Esophagus muscularis mucosa (tissue), 4 donors: ENCODE data around the gene GGCX. TPM values are rescaled to one million over a fixed set of nuclear protein-coding genes. Genes with fewer than 3 reads are reported as not detected.

ENCODE experiments used
- DNase-seq: peaks from one replicate; pipeline ENCODE4 v3.0.0-alpha.2; 2017; ENCODE audit errors: extremely low spot score
- H3K27ac ChIP-seq, 4 donors: fragments of 200-600 bp; sonication (generic); replicated peaks in 1 of 4; 1 replicate in 3 of 4; 2 replicates in 1 of 4; pipeline ENCODE4 v1.5.1; 2016 to 2019; ENCODE audit warnings: mild to moderate bottlenecking in 1 of 4
- H3K27me3 ChIP-seq, 4 donors: fragments of 200-600 bp; sonication (generic); one replicate each; pipeline versions ENCODE4 v1.5.1 to v1.6.0; 2016 to 2019
- H3K36me3 ChIP-seq, 4 donors: fragments of 200-600 bp; sonication (generic); one replicate each; pipeline ENCODE4 v1.5.1; 2016 to 2019
- H3K4me1 ChIP-seq, 4 donors: fragments of 200-600 bp; sonication (generic); one replicate each; pipeline ENCODE4 v1.5.1; 2016 to 2019
- H3K4me3 ChIP-seq, 4 donors: fragments of 200-600 bp; sonication (generic); 1 replicate in 2 of 4; 2 replicates in 2 of 4; pipeline ENCODE4 v1.5.1; 2016 to 2019; ENCODE audit warnings: mild to moderate bottlenecking in 4 of 4, moderate library complexity in 1 of 4
- H3K9me3 ChIP-seq, 4 donors: fragments of 200-600 bp; sonication (generic); 1 replicate in 3 of 4; 2 replicates in 1 of 4; pipeline ENCODE4 v1.5.1; 2016 to 2019
- CTCF ChIP-seq, 3 experiments: fragments of 200-600 bp in 2 of 3; fragments of 450-650 bp in 1 of 3; sonication (generic) in 2 of 3; IDR thresholded peaks; one replicate each; pipeline ENCODE4 v1.5.1; 2017 to 2019; ENCODE audit warnings: antibody characterized with exemption in 3 of 3, mild to moderate bottlenecking in 2 of 3, moderate library complexity in 1 of 3
- EP300 ChIP-seq: sonication (generic); formaldehyde crosslinking; IDR thresholded peaks from one replicate; pipeline ENCODE4 v1.6.1; 2017; ENCODE audit warnings: antibody characterized with exemption
- POLR2A ChIP-seq: fragments of 450-650 bp; IDR thresholded peaks from one replicate; pipeline ENCODE4 v1.6.1; 2017; ENCODE audit warnings: antibody characterized with exemption, moderate library complexity, mild to moderate bottlenecking, low read depth
- POLR2AphosphoS5 ChIP-seq, 2 donors: sonication (generic); formaldehyde crosslinking; IDR thresholded peaks; one replicate each; pipeline ENCODE4 v1.6.1; 2017; ENCODE audit warnings: antibody characterized with exemption in 2 of 2
- WGBS: methylation state at CpG from one replicate; pipeline ENCODE4 v1.1.5; 2018; 5-methylcytosine and 5-hydroxymethylcytosine counted together
- intact Hi-C: fragments of 100-400 bp; cut with DNase I; formaldehyde crosslinking; loops from one replicate; pipeline ENCODE4 v1.15.1; 2023
- total RNA-seq, 4 donors: library from RNA; depleted of rRNA; stranded (reverse); fragments of >200 nt; gene quantifications; one replicate each; pipeline versions ENCODE4 v1.1.0 to v1.2.1, GENCODE V29; 2016

Gene GGCX
- total RNA-seq, 4 donors from 2014 or later: 15.0 to 25.3 (median 19.5) TPM

- H3K9me3 ChIP-seq: no peaks in the 10 kb centered on the region
- TF ChIP-seq POLR2AphosphoS5 (IDR thresholded peaks at IDR 0.05) (no peak), CTCF (IDR thresholded peaks at IDR 0.05) (no peak), EP300 (no peak), POLR2A (no peak)
- DNase-seq: no peak
- 79% methylated on average over 15 of the region's 18 CpGs for WGBS
- H3K4me1 ChIP-seq: peaks cover 13 to 30% (median 25%) of the 10 kb centered on the region in 4 donors
- H3K36me3 ChIP-seq: no peaks in the 10 kb centered on the region
- intact Hi-C loops: no loop called here
- H3K27ac ChIP-seq: no peak overlapping the region
- H3K27me3 ChIP-seq: no peaks in the 10 kb centered on the region
- no peak overlapping the region for H3K4me3 ChIP-seq
Observed at GRCh38 chr2:85503851-85504777, 57.2 kb downstream of the GGCX start.

DNA sequence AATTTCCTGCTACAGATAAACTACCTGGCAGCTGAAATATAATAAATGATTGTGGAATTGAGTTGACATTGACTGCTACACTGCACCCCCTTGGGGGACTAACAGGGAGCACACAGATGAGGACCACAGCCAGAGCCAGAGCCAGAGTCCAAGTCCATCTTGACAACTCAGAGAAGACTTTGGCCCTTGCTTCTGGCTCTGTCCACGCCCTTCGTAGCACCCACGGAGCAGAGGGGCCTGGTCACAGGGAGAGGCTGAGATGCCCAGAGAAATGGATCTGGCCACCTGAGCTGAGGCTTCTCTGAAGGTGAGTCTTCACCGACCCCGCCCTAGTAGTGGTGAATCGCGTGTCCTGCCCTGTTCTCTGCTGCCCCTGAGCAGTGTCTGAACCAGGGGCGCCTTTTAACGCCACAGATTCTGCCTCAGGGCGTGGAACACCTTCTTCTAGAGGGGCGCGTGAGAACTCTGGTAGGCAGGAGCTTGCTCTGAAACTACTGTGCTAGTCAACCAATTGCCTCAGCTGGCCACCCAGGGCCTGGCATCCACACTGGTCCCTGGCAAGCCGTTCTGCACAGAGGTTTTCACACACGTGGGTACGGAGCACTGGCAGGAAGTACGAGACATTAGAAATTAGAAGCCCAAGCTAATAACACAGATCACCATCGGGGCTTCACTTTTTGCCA, 58.0 kb downstream of the GGCX start:
- WGBS: 97% methylated on average over 12 of the region's 17 CpGs

DNA sequence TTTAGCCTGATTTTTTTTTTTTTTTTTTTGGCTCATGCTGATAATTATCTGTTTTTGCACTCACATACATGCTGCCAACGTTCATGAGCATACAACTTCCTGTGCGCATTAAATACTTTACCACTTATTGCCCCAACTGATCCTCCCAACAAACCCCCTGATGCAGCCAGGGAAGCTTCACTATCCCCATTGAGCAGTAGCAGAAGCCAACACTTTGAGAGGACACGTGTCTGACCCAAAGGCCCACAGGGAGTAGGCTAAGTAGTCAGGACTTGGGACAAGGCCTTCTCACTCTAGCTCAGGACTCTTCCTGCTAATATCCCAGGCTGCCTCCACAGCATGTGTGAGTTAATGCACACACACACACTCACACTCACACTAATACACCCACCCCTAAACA, 58.6 kb downstream of the GGCX start:
- no peak overlapping the region for H3K27ac ChIP-seq
- intact Hi-C loops: no loop called here
- peaks cover 13 to 32% (median 28%) of the 10 kb centered on the region in 4 donors for H3K4me1 ChIP-seq
- no peak overlapping the region for H3K4me3 ChIP-seq
- no peaks in the 10 kb centered on the region for H3K27me3 ChIP-seq
- no peak for DNase-seq
- no peak for TF ChIP-seq EP300
- TF ChIP-seq POLR2A: no peak
- no peak for TF ChIP-seq CTCF (IDR thresholded peaks at IDR 0.05)
- no peak for TF ChIP-seq POLR2AphosphoS5 (IDR thresholded peaks at IDR 0.05)
- no peaks in the 10 kb centered on the region for H3K9me3 ChIP-seq
- 68% methylated on average over 3 of the region's 3 CpGs for WGBS
- H3K36me3 ChIP-seq: no peaks in the 10 kb centered on the region

More for the DNA sequence above, 58.0 kb downstream of the GGCX start:
- intact Hi-C loops: no loop called here
- no peak overlapping the region for H3K27ac ChIP-seq
- no peaks in the 10 kb centered on the region for H3K36me3 ChIP-seq
- TF ChIP-seq EP300 (no peak), POLR2A (no peak), CTCF (IDR thresholded peaks at IDR 0.05) (no peak), POLR2AphosphoS5 (IDR thresholded peaks at IDR 0.05) (no peak)
- H3K4me1 ChIP-seq: peaks cover 13 to 32% (median 28%) of the 10 kb centered on the region in 4 donors
- DNase-seq: no peak
- no peaks in the 10 kb centered on the region for H3K27me3 ChIP-seq
- H3K4me3 ChIP-seq: no peak overlapping the region
- no peaks in the 10 kb centered on the region for H3K9me3 ChIP-seq

GRCh38 chr2:85501248-85501647, 60.0 kb downstream of the GGCX start:
- no peak for TF ChIP-seq POLR2AphosphoS5 (IDR thresholded peaks at IDR 0.05)
- TF ChIP-seq EP300: no peak
- TF ChIP-seq POLR2A: no peak
- TF ChIP-seq CTCF (IDR thresholded peaks at IDR 0.05): no peak
- H3K27me3 ChIP-seq: no peaks in the 10 kb centered on the region
- no peaks in the 10 kb centered on the region for H3K36me3 ChIP-seq
- H3K9me3 ChIP-seq: no peaks in the 10 kb centered on the region
- peak overlapping the region in 1 of 4 donors; percentile 18 for H3K27ac ChIP-seq
- H3K4me1 ChIP-seq: peaks cover 8 to 32% (median 28%) of the 10 kb centered on the region in 4 donors
- WGBS: 77% methylated on average over 3 of the region's 3 CpGs
- no peak for DNase-seq
- intact Hi-C loops: no loop called here
- H3K4me3 ChIP-seq: no peak overlapping the region
